Bronchus fibroblast of lung (primary cell): ENCODE data around the gene DOCK6. TPM values are rescaled to one million over a fixed set of nuclear protein-coding genes. Genes with fewer than 3 reads are reported as not detected.

Source experiments
- total RNA-seq: library from RNA; depleted of rRNA; stranded (reverse); fragments of >200 nt; gene quantifications from 2 replicates; pipeline ENCODE4 v1.2.3, GENCODE V29; 2015

Gene DOCK6, protein sequence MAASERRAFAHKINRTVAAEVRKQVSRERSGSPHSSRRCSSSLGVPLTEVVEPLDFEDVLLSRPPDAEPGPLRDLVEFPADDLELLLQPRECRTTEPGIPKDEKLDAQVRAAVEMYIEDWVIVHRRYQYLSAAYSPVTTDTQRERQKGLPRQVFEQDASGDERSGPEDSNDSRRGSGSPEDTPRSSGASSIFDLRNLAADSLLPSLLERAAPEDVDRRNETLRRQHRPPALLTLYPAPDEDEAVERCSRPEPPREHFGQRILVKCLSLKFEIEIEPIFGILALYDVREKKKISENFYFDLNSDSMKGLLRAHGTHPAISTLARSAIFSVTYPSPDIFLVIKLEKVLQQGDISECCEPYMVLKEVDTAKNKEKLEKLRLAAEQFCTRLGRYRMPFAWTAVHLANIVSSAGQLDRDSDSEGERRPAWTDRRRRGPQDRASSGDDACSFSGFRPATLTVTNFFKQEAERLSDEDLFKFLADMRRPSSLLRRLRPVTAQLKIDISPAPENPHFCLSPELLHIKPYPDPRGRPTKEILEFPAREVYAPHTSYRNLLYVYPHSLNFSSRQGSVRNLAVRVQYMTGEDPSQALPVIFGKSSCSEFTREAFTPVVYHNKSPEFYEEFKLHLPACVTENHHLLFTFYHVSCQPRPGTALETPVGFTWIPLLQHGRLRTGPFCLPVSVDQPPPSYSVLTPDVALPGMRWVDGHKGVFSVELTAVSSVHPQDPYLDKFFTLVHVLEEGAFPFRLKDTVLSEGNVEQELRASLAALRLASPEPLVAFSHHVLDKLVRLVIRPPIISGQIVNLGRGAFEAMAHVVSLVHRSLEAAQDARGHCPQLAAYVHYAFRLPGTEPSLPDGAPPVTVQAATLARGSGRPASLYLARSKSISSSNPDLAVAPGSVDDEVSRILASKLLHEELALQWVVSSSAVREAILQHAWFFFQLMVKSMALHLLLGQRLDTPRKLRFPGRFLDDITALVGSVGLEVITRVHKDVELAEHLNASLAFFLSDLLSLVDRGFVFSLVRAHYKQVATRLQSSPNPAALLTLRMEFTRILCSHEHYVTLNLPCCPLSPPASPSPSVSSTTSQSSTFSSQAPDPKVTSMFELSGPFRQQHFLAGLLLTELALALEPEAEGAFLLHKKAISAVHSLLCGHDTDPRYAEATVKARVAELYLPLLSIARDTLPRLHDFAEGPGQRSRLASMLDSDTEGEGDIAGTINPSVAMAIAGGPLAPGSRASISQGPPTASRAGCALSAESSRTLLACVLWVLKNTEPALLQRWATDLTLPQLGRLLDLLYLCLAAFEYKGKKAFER (N-terminal part only)
- 7.1 and 10.8 TPM in 2 replicates for total RNA-seq

DNA sequence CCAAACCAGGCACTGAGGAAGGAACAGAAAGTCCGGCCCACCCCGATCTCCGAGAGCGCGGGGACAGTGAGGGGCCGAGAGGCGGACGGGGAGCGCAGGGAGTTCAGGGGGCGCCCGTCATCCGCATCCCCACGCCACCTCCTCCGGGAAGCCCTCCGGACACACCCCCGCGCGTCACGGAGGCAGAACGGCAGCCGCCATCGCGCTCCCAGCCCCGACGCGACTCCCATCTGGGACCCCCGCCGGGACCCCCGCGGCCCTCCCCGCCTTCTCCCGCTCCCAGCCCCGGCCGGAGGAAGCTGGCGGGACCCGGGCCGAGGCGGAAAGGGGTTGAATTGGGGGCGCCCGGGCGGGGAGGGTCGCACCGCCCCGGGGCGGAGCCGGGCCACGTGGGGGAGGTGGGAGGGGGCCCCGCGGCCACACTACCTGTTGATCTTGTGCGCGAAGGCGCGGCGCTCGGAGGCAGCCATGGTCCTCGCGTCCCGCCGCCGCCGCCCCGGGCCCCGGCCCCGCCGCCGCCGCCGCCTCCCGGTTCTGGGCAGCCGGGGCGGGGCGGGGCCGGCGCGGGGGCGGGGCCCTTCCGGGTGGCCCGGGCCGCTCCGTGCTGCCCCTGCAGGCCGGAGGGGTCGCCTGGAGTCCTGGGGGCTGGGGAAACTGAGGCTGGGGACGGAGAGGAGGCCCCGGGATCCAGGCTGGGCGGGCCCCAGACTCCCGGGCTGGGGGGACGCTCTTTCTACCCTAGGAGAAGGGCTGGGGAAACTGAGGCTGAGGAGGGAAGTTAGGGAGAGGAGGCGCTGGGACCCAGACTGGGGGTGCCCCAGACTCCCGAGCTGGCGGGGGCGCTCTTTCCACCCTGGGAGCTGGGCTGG is at the start of gene DOCK6:
DOCK6 (minus strand) TSS at position 554 of the 869 bp plus-strand sequence; CDS start at position 470, 84 bp downstream.

DNA sequence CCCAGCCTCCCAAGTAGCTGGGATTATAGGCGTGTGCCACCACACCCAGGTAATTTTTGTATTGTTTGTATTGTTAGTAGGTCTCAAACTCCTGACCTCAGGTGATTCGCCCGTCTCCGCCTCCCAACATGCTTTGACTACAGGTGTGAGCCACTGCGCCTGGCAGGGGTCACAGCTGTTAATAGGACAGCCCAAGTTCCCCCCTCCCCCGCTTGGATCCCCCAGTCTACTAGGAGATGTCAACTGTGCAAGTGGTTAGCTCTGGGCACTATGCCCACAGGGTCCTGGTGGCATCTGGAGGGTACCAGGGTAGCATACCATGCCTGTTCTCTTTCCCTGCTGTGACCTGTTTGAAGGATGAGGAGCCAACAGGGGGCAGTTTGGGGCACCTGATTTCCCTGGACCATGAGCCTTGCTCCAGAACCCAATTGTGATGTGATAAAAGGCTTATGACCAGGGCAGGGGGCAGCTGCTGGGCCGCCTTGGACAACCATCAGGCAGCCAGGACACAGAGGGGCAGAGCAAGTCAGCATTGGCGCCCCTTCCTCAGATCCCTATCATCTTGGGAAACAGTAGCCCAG is 33.4 kb upstream of the DOCK6 start, which contains the start of gene TSPAN16:
TSPAN16 (plus strand) TSS at position 496 of the 581 bp plus-strand sequence. CDS start 138 bp downstream, outside the sequence.

DNA sequence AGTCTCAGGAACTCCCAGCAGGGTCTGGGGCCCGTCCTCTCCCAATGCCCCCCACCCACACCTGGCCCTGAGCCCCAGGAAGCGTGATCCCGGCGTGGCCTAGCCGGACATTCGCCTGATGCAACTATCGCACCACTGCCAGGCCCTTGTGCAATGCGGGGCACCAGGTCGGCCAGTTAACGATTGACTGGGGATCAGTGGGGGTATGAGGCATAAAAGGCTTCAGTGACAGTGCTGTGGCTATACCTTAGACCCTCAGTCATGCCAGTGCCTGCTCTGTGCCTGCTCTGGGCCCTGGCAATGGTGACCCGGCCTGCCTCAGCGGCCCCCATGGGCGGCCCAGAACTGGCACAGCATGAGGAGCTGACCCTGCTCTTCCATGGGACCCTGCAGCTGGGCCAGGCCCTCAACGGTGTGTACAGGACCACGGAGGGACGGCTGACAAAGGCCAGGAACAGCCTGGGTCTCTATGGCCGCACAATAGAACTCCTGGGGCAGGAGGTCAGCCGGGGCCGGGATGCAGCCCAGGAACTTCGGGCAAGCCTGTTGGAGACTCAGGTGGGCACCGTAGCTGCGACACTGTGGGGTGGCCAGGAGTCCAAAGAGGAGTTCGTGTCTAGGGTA is 22.8 kb downstream of the DOCK6 start, which contains the start of gene ANGPTL8:
ANGPTL8 (plus strand) TSS at position 243 of the 624 bp plus-strand sequence; CDS start at position 262, 19 bp downstream.

DNA sequence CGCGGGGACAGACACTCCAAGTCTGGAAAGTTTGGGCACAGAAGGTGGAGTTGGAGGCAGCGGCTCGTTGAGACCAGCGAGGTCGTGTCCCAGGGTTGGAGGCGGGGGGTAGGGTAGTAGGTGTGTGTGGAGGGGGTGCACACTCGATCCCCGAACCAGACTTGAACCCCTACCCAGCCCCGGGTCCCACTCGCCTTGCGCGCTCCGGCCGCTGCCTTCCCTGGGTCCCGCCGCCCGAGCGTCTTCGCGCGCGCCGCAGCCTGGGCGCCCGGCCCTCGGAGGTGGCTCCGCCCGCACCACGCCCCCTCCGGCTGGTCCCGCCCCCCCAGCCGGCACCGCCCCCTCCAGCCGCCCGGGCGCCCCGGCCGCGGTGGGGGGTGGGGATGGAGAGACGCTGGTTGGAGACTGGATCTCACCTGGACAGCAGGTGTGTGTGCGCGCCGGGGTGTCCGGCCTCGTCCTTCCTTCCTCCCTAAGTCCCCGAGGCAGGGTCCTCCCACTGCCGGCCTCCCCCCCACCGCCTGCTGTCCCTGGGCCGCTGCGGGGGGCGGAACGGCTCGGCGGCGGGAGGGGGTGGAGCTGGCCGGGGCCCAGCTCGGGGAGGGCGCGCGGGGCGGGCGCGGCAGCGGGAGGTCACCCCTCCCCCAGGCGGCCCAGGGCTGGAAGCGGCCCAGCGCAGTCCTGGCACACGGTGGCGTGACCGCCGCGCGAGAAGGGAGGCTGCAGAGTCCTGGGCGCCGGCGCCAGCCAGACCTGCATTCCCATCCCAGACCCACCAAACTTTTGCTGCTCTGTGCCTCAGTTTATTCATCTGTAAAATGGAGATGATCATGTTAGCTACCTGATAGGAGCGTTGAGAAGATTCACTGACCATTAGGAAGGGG is 64.8 kb downstream of the DOCK6 start, which contains the start of gene KANK2:
KANK2 (minus strand) TSS at position 255 of the 884 bp plus-strand sequence. CDS start 3,034 bp downstream, outside the sequence.

DNA sequence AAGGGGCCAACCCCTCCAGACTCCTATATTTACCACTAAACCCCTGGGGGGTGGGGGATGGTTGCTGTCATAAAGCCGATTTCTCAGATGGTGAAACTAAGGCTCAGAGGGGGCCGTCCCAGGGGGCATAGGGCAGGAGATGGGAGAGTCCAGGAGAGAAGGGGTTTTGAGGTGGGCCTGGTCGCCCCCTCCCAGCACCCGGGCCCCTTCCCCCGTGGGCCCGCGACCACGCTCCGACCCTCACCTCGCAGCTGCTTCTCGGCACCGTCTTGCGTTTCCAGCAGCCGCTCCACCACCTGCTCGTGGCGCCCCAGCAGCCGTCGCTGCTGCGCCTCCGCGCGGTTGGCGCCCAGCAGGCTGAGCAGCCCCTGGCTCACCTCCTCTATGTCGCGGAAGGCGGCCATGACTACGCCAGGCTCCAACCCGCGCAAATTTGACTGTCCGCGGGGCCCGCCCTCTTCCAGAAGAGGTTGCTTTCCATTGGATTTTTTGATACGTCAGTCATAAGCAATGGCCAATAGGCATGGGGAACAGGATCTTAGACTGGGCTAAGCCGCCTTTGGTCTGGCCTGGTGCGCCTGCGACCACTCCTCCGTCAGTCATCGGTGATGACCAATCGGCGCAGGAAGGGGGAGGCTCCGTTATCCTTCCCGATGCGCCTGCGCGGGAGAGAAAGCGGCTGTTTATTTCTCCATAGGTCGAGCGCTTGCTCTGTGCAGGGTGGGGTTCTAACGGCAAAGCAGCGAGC is 106.8 kb downstream of the DOCK6 start, which contains the start of gene SPC24:
SPC24 (minus strand) TSS at position 410 of the 748 bp plus-strand sequence; CDS start at position 404, 6 bp downstream.

Other genes starting within 250 kb of the DOCK6 start
- 266 and 278 TPM in 2 replicates for gene LDLR, start 173.1 kb downstream of the DOCK6 start, total RNA-seq
- gene SPC24, start 106.7 kb downstream of the DOCK6 start, total RNA-seq, result 71.6 and 83.8 TPM in 2 replicates
- 168 and 234 TPM in 2 replicates for gene KANK2, start 65.0 kb downstream of the DOCK6 start, total RNA-seq
- gene ANGPTL8, start 22.9 kb downstream of the DOCK6 start, total RNA-seq, result not detected in 2 replicates
- gene TSPAN16, start 33.6 kb upstream of the DOCK6 start, total RNA-seq, result not detected in 2 replicates
- gene RAB3D, start 77.1 kb upstream of the DOCK6 start, total RNA-seq, result 4.0 and 5.5 TPM in 2 replicates
- gene TMEM205, start 83.7 kb upstream of the DOCK6 start, total RNA-seq, result 135 and 145 TPM in 2 replicates
- gene CCDC159, start 84.0 kb upstream of the DOCK6 start, total RNA-seq, result 2.5 and 6.7 TPM in 2 replicates
- gene PLPPR2, start 92.9 kb upstream of the DOCK6 start, total RNA-seq, result 8.6 and 13.5 TPM in 2 replicates
- 1.7 and 2.1 TPM in 2 replicates for gene SWSAP1, start 112.1 kb upstream of the DOCK6 start, total RNA-seq
- 12.4 and 15.3 TPM in 2 replicates for gene EPOR, start 121.8 kb upstream of the DOCK6 start, total RNA-seq
- gene RGL3, start 156.8 kb upstream of the DOCK6 start, total RNA-seq, result not detected in 2 replicates
- gene ODAD3, start 172.6 kb upstream of the DOCK6 start, total RNA-seq, result 0.15 and 0.17 TPM in 2 replicates
- 171 and 176 TPM in 2 replicates for gene PRKCSH, start 173.1 kb upstream of the DOCK6 start, total RNA-seq
- not detected in 2 replicates for gene ELAVL3, start 218.5 kb upstream of the DOCK6 start, total RNA-seq
- gene ZNF653, start 243.3 kb upstream of the DOCK6 start, total RNA-seq, result 4.5 and 5.0 TPM in 2 replicates